ENCODE results near the gene RAB29.

Gene RAB29

GRCh38 chr1:205809469-205809868 is 34.2 kb upstream of the RAB29 start:
- no peak overlapping the region for H3K4me3 ChIP-seq (ENCODE audit: low read depth, low read length)

DNA sequence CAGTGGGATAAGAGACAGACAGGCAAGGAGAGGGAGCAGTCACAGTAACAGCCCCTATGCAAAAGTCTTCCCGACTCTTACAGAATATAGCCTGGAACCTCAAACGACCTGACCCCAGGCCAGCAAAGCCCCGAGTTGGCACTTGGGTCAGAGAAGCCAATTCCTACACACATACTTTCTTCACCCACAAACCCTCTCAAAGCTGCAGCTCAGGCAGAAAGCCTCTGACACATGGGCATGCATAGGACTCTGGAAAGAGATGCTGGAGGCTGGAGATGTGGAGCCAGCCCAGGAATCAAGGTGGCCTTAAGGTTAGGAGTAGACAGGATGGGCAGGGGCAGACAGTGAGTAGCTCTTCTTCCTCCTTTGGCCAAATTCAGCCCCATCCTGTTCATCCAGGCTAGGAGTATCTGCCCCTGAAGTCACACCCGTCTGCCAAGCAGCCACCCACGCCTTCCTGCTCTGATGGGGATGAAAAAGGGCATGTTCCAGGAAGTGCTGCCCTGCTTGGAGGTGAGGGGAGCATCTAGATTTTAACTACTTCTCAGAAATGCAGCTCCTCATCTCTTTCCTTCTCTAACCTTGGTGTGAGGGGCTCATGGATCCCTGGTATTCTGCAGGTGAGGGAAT is 29.9 kb upstream of the RAB29 start:
- H3K27ac ChIP-seq (ENCODE audit: extremely low read depth, low read depth, low read length), result no peak overlapping the region
- peaks cover 6% of the 10 kb centered on the region; the same call in 1 of the 2 replicates for H3K4me1 ChIP-seq (ENCODE audit: control insufficient read depth, insufficient read depth, low read length)
- peaks cover 3 to 57% of the 10 kb centered on the region in 2 experiments; a peak in 2 of 3 replicates for H3K36me3 ChIP-seq (ENCODE audit: control insufficient read depth in 2 of 2, insufficient read depth in 1 of 2, low read length in 2 of 2)
- TF ChIP-seq ZNF561 (tag by site-specific recombination; IDR thresholded peaks at IDR 0.05; ENCODE audit: borderline replicate concordance) (no peak), ZNF155 (tag by site-specific recombination; IDR thresholded peaks at IDR 0.05) (no peak), ZNF792 (tag by site-specific recombination; IDR thresholded peaks at IDR 0.05) (no peak), EGR2 (tag by site-specific recombination; IDR thresholded peaks at IDR 0.05; ENCODE audit: low read depth) (0 out of 2 replicates have a peak, but pooled peaks have one; percentile 15), ZFHX2 (tag by site-specific recombination; conservative IDR thresholded peaks at IDR 0.05) (peak; percentile 68)
- TF ChIP-seq, protein P1, sequence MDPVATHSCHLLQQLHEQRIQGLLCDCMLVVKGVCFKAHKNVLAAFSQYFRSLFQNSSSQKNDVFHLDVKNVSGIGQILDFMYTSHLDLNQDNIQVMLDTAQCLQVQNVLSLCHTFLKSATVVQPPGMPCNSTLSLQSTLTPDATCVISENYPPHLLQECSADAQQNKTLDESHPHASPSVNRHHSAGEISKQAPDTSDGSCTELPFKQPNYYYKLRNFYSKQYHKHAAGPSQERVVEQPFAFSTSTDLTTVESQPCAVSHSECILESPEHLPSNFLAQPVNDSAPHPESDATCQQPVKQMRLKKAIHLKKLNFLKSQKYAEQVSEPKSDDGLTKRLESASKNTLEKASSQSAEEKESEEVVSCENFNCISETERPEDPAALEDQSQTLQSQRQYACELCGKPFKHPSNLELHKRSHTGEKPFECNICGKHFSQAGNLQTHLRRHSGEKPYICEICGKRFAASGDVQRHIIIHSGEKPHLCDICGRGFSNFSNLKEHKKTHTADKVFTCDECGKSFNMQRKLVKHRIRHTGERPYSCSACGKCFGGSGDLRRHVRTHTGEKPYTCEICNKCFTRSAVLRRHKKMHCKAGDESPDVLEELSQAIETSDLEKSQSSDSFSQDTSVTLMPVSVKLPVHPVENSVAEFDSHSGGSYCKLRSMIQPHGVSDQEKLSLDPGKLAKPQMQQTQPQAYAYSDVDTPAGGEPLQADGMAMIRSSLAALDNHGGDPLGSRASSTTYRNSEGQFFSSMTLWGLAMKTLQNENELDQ (tag by site-specific recombination; IDR thresholded peaks at IDR 0.05; ENCODE audit: low read depth), result no peak
- ChIA-PET CTCF (interaction anchor here (0.5 to 3.4 kb wide), 5 partner anchors 14 to 776 kb away, joined by 3 to 18 read pairs (median 4); no protein-coding TSS in a partner anchor), POLR2A (interaction anchor here (0.5 to 0.6 kb wide), 2 partner anchors 19 kb away, joined by 4 to 12 read pairs; no protein-coding TSS in a partner anchor)
- no peak overlapping the region for H3K4me3 ChIP-seq (ENCODE audit: low read depth, low read length)
- no peaks in the 10 kb centered on the region for H3K9me3 ChIP-seq (ENCODE audit: control insufficient read depth, insufficient read depth, low read depth, low read length)

More at GRCh38 chr1:205809469-205809868, 34.2 kb upstream of the RAB29 start:
- POLR2A ChIA-PET, result no interaction called here
- peaks cover 12% of the 10 kb centered on the region for H3K4me1 ChIP-seq (ENCODE audit: control insufficient read depth, insufficient read depth, low read length)
- H3K9me3 ChIP-seq (ENCODE audit: control insufficient read depth, insufficient read depth, low read depth, low read length), result no peaks in the 10 kb centered on the region
- CTCF ChIA-PET, result no interaction called here
- H3K36me3 ChIP-seq (ENCODE audit: control insufficient read depth in 2 of 2, insufficient read depth in 1 of 2, low read length in 2 of 2), result peaks cover 0 to 43% of the 10 kb centered on the region in 2 experiments; a peak in 2 of 3 replicates
- TF ChIP-seq ZIC2 (tag by site-specific recombination; IDR thresholded peaks at IDR 0.05) (peak; percentile 38; the same call in 1 of the 2 replicates), PRDM4 (tag by site-specific recombination; IDR thresholded peaks at IDR 0.05) (peak; percentile 99)
- TF ChIP-seq, protein P2, sequence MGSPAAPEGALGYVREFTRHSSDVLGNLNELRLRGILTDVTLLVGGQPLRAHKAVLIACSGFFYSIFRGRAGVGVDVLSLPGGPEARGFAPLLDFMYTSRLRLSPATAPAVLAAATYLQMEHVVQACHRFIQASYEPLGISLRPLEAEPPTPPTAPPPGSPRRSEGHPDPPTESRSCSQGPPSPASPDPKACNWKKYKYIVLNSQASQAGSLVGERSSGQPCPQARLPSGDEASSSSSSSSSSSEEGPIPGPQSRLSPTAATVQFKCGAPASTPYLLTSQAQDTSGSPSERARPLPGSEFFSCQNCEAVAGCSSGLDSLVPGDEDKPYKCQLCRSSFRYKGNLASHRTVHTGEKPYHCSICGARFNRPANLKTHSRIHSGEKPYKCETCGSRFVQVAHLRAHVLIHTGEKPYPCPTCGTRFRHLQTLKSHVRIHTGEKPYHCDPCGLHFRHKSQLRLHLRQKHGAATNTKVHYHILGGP (tag by site-specific recombination; IDR thresholded peaks at IDR 0.05), result no peak
- no peak overlapping the region for H3K27ac ChIP-seq (ENCODE audit: extremely low read depth, low read depth, low read length)

DNA sequence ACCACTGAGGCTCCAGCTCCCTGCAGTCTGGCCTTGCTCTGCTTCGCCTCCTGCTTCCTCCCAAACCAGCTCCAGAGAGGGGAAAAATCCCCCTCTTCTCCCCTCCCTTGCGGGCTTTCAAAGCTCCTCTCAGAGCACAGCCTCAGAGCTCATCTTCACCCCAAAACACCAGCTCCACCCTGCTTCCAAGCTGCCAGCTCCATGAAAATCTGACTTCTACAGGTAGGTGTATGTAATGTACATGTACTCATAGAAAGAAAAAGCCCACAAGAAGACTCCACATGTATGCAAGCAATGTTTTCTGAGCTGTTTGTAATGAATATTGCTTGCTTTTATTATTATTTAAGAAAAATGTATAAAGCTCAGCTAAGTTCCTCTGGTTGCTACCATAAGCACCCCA is 29.3 kb upstream of the RAB29 start:
- peaks cover 3 to 57% of the 10 kb centered on the region in 2 experiments; a peak in 2 of 3 replicates for H3K36me3 ChIP-seq (ENCODE audit: control insufficient read depth in 2 of 2, insufficient read depth in 1 of 2, low read length in 2 of 2)
- CTCF ChIA-PET, result interaction anchor here (1.1 to 3.4 kb wide), 3 partner anchors 13 to 176 kb away, joined by 3 to 18 read pairs (median 9); no protein-coding TSS in a partner anchor

More for the DNA sequence above, 29.3 kb upstream of the RAB29 start:
- Histone ChIP-seq H3K9me3 (ENCODE audit: control insufficient read depth, insufficient read depth, low read depth, low read length) (no peaks in the 10 kb centered on the region), H3K27ac (ENCODE audit: extremely low read depth, low read depth, low read length) (no peak overlapping the region), H3K4me1 (ENCODE audit: control insufficient read depth, insufficient read depth, low read length) (peaks cover 3% of the 10 kb centered on the region; the same call in 1 of the 2 replicates), H3K4me3 (ENCODE audit: low read depth, low read length) (no peak overlapping the region)
- POLR2A ChIA-PET, result interaction anchor here (0.5 kb wide), 1 partner anchor 19 kb away, joined by 4 read pairs; no protein-coding TSS in a partner anchor
- no peak for TF ChIP-seq SP7 (tag by site-specific recombination; IDR thresholded peaks at IDR 0.05)
- no peak for TF ChIP-seq ZNF138 (tag by site-specific recombination; IDR thresholded peaks at IDR 0.05; ENCODE audit: borderline replicate concordance)
- no peak for TF ChIP-seq ZNF544 (tag by site-specific recombination; IDR thresholded peaks at IDR 0.05)
- peak; percentile 93 for TF ChIP-seq ZNF157 (tag by site-specific recombination; IDR thresholded peaks at IDR 0.05)
- TF ChIP-seq ZNF558 (tag by site-specific recombination; IDR thresholded peaks at IDR 0.05), result no peak
- TF ChIP-seq ZNF843 (tag by site-specific recombination; IDR thresholded peaks at IDR 0.05), result no peak

Measured in HEK293 (cell line).